PC-9 (cell line): ENCODE results near the gene PRDM7. TPM values are rescaled to one million over a fixed set of nuclear protein-coding genes. Genes with fewer than 3 reads are reported as not detected.
"Not testable (repeated sequence)": the region's sequence is repeated elsewhere in the genome, so short reads cannot be mapped to it uniquely, and the experiment has no call there.

Experiments
- BruUV-seq: library from RNA; stranded (reverse); fragments of 400-500 nt; replicated peaks from 2 replicates; lab custom pipeline; 2021; lab: Mats Ljungman, UMichigan
- CTCF ChIA-PET: fragments of 300-600 bp; sonication (Branson Sonifier 250); formaldehyde crosslinking; loops from one replicate; lab custom pipeline; 2022; ENCODE audit warnings: antibody characterized with exemption; lab: Charles Lee
- POLR2A ChIA-PET: fragments of 300-600 bp; sonication (Branson Sonifier 250); formaldehyde crosslinking; loops from one replicate; lab custom pipeline; 2022; ENCODE audit warnings: antibody characterized with exemption; ENCODE audit not compliant: unreplicated experiment; lab: Charles Lee
- DNase-seq, 2 experiments: peaks; one replicate each; pipeline versions ENCODE4 v3.0.0 to v3.0.0-alpha.2; 2015 to 2022; ENCODE audit warnings: mixed read lengths in 1 of 2
- H2AFZ ChIP-seq: fragments of 200-600 bp; sonication (generic); 2 replicates; pipeline ENCODE4 v1.8.1; 2017; ENCODE audit warnings: antibody characterized with exemption
- H3F3A ChIP-seq: fragments of 200-600 bp; sonication (generic); 2 replicates; pipeline ENCODE4 v1.8.1; 2017; ENCODE audit warnings: antibody characterized with exemption, mild to moderate bottlenecking, low read depth; ENCODE audit not compliant: insufficient read depth
- H3K27ac ChIP-seq: fragments of 200-600 bp; sonication (generic); 2 replicates; pipeline ENCODE4 v1.6.1; 2016; ENCODE audit warnings: mixed run types
- H3K27me3 ChIP-seq: fragments of 200-600 bp; sonication (generic); 2 replicates; pipeline ENCODE4 v1.6.1; 2016; ENCODE audit warnings: low read depth, mixed run types; ENCODE audit not compliant: insufficient read depth
- H3K36me3 ChIP-seq: fragments of 200-600 bp; sonication (generic); 2 replicates; pipeline ENCODE4 v1.6.1; 2016; ENCODE audit warnings: low read depth, mixed run types
- H3K4me1 ChIP-seq: fragments of 200-600 bp; sonication (generic); replicated peaks from 2 replicates; pipeline ENCODE4 v1.6.1; 2016; ENCODE audit warnings: mixed run types; ENCODE audit not compliant: insufficient read depth
- H3K4me2 ChIP-seq: fragments of 200-600 bp; sonication (generic); 2 replicates; pipeline ENCODE4 v1.6.1; 2017; ENCODE audit warnings: mixed run types
- H3K4me3 ChIP-seq: fragments of 200-600 bp; sonication (generic); 2 replicates; pipeline ENCODE4 v1.6.1; 2016; ENCODE audit warnings: mixed run types
- H3K79me2 ChIP-seq: fragments of 200-600 bp; sonication (generic); 2 replicates; pipeline ENCODE4 v1.6.1; 2017; ENCODE audit warnings: low read depth, mixed run types
- H3K9me2 ChIP-seq: fragments of 200-600 bp; sonication (generic); 2 replicates; pipeline ENCODE4 v1.8.1; 2017; ENCODE audit warnings: mild to moderate bottlenecking; ENCODE audit not compliant: insufficient read depth
- H3K9me3 ChIP-seq: fragments of 200-600 bp; sonication (generic); 2 replicates; pipeline ENCODE4 v1.8.1; 2016; ENCODE audit warnings: low read depth; ENCODE audit not compliant: insufficient read depth
- H4K20me1 ChIP-seq: fragments of 200-600 bp; sonication (generic); 2 replicates; pipeline ENCODE4 v1.8.1; 2017; ENCODE audit not compliant: insufficient read depth
- intact Hi-C: fragments of 100-400 bp; cut with micrococcal nuclease; formaldehyde crosslinking; loops from one replicate; pipeline ENCODE4 v1.10.0; 2022; ENCODE audit not compliant: unreplicated experiment
- total RNA-seq: library from RNA; stranded (reverse); gene quantifications from 2 replicates; pipeline ENCODE4 v1.2.3, GENCODE V29; 2021

The PRDM7 gene
- total RNA-seq, 1 experiment from 2014 or later, result not detected

- H3K9me3 ChIP-seq, H3F3A ChIP-seq, CTCF ChIA-PET, H3K9me2 ChIP-seq, H4K20me1 ChIP-seq, intact Hi-C loops, H3K4me1 ChIP-seq, H2AFZ ChIP-seq, H3K4me3 ChIP-seq, H3K36me3 ChIP-seq, H3K79me2 ChIP-seq, H3K27me3 ChIP-seq, H3K27ac ChIP-seq: not testable (repeated sequence)
- DNase-seq, result peak; percentile 40 to 57
- TSS peak; percentile 95 for BruUV-seq
- POLR2A ChIA-PET, result interaction anchor here (0.7 kb wide), 1 partner anchor 229 kb away, joined by 6 read pairs; no protein-coding TSS in a partner anchor
- H3K4me2 ChIP-seq, result peak overlapping the region; percentile 56
Measured at GRCh38 chr16:90102086-90102884, 25.2 kb upstream of the PRDM7 start.

- H3K4me1 ChIP-seq, H3K4me2 ChIP-seq, intact Hi-C loops, H3K27me3 ChIP-seq, H2AFZ ChIP-seq, H4K20me1 ChIP-seq, CTCF ChIA-PET, H3K79me2 ChIP-seq, BruUV-seq, H3F3A ChIP-seq, H3K9me3 ChIP-seq, DNase-seq, H3K9me2 ChIP-seq, H3K27ac ChIP-seq, H3K4me3 ChIP-seq, H3K36me3 ChIP-seq: not testable (repeated sequence)
- POLR2A ChIA-PET, result interaction anchor here (0.7 kb wide), 1 partner anchor 228 kb away, joined by 6 read pairs; no protein-coding TSS in a partner anchor
Measured at GRCh38 chr16:90101332-90101731, 24.2 kb upstream of the PRDM7 start.

GRCh38 chr16:90100790-90101189 lies 23.7 kb upstream of the PRDM7 start:
- H3F3A ChIP-seq, H3K4me1 ChIP-seq, BruUV-seq, POLR2A ChIA-PET, H3K9me2 ChIP-seq, H4K20me1 ChIP-seq, H3K4me3 ChIP-seq, H3K36me3 ChIP-seq, H3K79me2 ChIP-seq, DNase-seq, H3K27me3 ChIP-seq, H3K27ac ChIP-seq, H2AFZ ChIP-seq, H3K4me2 ChIP-seq, intact Hi-C loops, H3K9me3 ChIP-seq, CTCF ChIA-PET: not testable (repeated sequence)

GRCh38 chr16:90100229-90100628 lies 23.1 kb upstream of the PRDM7 start:
- H3K4me2 ChIP-seq, POLR2A ChIA-PET, H3K4me3 ChIP-seq, H2AFZ ChIP-seq, H3K4me1 ChIP-seq, H3K9me3 ChIP-seq, H3K27ac ChIP-seq, H4K20me1 ChIP-seq, H3K9me2 ChIP-seq, BruUV-seq, H3K36me3 ChIP-seq, CTCF ChIA-PET, intact Hi-C loops, H3K79me2 ChIP-seq, DNase-seq, H3F3A ChIP-seq, H3K27me3 ChIP-seq: not testable (repeated sequence)

- H3K4me1 ChIP-seq, H3K9me2 ChIP-seq, DNase-seq, H3K4me3 ChIP-seq, H2AFZ ChIP-seq, CTCF ChIA-PET, H3K27me3 ChIP-seq, POLR2A ChIA-PET, H3K27ac ChIP-seq, H3K4me2 ChIP-seq, BruUV-seq, H4K20me1 ChIP-seq, intact Hi-C loops, H3K9me3 ChIP-seq, H3F3A ChIP-seq, H3K79me2 ChIP-seq, H3K36me3 ChIP-seq: not testable (repeated sequence)
Measured at GRCh38 chr16:90098936-90099335, 21.8 kb upstream of the PRDM7 start.

GRCh38 chr16:90097010-90097684 lies 20.0 kb upstream of the PRDM7 start:
- CTCF ChIA-PET, result not testable (repeated sequence)

GRCh38 chr16:90094791-90095190 lies 17.7 kb upstream of the PRDM7 start:
- H3K9me2 ChIP-seq, CTCF ChIA-PET, POLR2A ChIA-PET, H3K9me3 ChIP-seq, H3K36me3 ChIP-seq, H3K27ac ChIP-seq, H4K20me1 ChIP-seq, DNase-seq, H3K4me1 ChIP-seq, BruUV-seq, H2AFZ ChIP-seq, H3K27me3 ChIP-seq, H3K4me3 ChIP-seq, intact Hi-C loops, H3K4me2 ChIP-seq, H3F3A ChIP-seq, H3K79me2 ChIP-seq: not testable (repeated sequence)

More at GRCh38 chr16:90097010-90097684, 20.0 kb upstream of the PRDM7 start:
- H3K79me2 ChIP-seq, H3K4me1 ChIP-seq, intact Hi-C loops, H3K4me3 ChIP-seq, H3F3A ChIP-seq, H3K36me3 ChIP-seq, H3K27ac ChIP-seq, H3K9me2 ChIP-seq, H4K20me1 ChIP-seq, H3K9me3 ChIP-seq, DNase-seq, H2AFZ ChIP-seq, H3K27me3 ChIP-seq, BruUV-seq, H3K4me2 ChIP-seq: not testable (repeated sequence)
- POLR2A ChIA-PET, result interaction anchor here (0.6 kb wide), 1 partner anchor 41 kb away, joined by 3 read pairs; no protein-coding TSS in a partner anchor
